ENCODE results near the gene ERC2.

ERC2 gene

GRCh38 chr3:56187051-56187450 is 281.2 kb downstream of the ERC2 start:
- DNase-seq (ENCODE audit: low spot score), result no peak

GRCh38 chr3:56185827-56186226 is 282.4 kb downstream of the ERC2 start:
- DNase-seq (ENCODE audit: low spot score), result no peak

- DNase-seq (ENCODE audit: low spot score), result no peak
Measured at GRCh38 chr3:56183529-56183928, 284.7 kb downstream of the ERC2 start.

GRCh38 chr3:56180433-56180832 is 287.8 kb downstream of the ERC2 start:
- DNase-seq (ENCODE audit: low spot score), result no peak

GRCh38 chr3:56173601-56174000 is 294.7 kb downstream of the ERC2 start:
- DNase-seq (ENCODE audit: low spot score), result no peak

- no peak for DNase-seq (ENCODE audit: low spot score)
Measured at GRCh38 chr3:56164436-56164835, 303.8 kb downstream of the ERC2 start.

GRCh38 chr3:56157693-56158362 is 310.4 kb downstream of the ERC2 start:
- no peak for DNase-seq (ENCODE audit: low spot score)

GRCh38 chr3:56154297-56154696 is 314.0 kb downstream of the ERC2 start:
- no peak for DNase-seq (ENCODE audit: low spot score)

- no peak for DNase-seq (ENCODE audit: low spot score)
Measured at GRCh38 chr3:56147354-56147753, 320.9 kb downstream of the ERC2 start.

- no peak for DNase-seq (ENCODE audit: low spot score)
Measured at GRCh38 chr3:56145410-56145809, 322.9 kb downstream of the ERC2 start.

- no peak for DNase-seq (ENCODE audit: low spot score)
Measured at GRCh38 chr3:56144805-56145204, 323.5 kb downstream of the ERC2 start.

GRCh38 chr3:56137415-56137814 is 330.9 kb downstream of the ERC2 start:
- DNase-seq (ENCODE audit: low spot score), result no peak

- no peak for DNase-seq (ENCODE audit: low spot score)
Measured at GRCh38 chr3:56136514-56136913, 331.8 kb downstream of the ERC2 start.

GRCh38 chr3:56135941-56136340 is 332.3 kb downstream of the ERC2 start:
- DNase-seq (ENCODE audit: low spot score), result no peak

GRCh38 chr3:56133423-56133822 is 334.8 kb downstream of the ERC2 start:
- DNase-seq (ENCODE audit: low spot score), result no peak

GRCh38 chr3:56132762-56133161 is 335.5 kb downstream of the ERC2 start:
- no peak for DNase-seq (ENCODE audit: low spot score)

- DNase-seq (ENCODE audit: low spot score), result no peak
Measured at GRCh38 chr3:56131974-56132590, 336.2 kb downstream of the ERC2 start.

- no peak for DNase-seq (ENCODE audit: low spot score)
Measured at GRCh38 chr3:56130036-56130435, 338.2 kb downstream of the ERC2 start.

- no peak for DNase-seq (ENCODE audit: low spot score)
Measured at GRCh38 chr3:56126632-56127031, 341.6 kb downstream of the ERC2 start.

GRCh38 chr3:56125358-56126005 is 342.8 kb downstream of the ERC2 start:
- no peak for DNase-seq (ENCODE audit: low spot score)

GRCh38 chr3:56124546-56124945 is 343.7 kb downstream of the ERC2 start:
- DNase-seq (ENCODE audit: low spot score), result no peak

GRCh38 chr3:56123487-56123886 is 344.8 kb downstream of the ERC2 start:
- DNase-seq (ENCODE audit: low spot score), result no peak

GRCh38 chr3:56122911-56123310 is 345.4 kb downstream of the ERC2 start:
- no peak for DNase-seq (ENCODE audit: low spot score)

GRCh38 chr3:56121716-56122115 is 346.6 kb downstream of the ERC2 start:
- no peak for DNase-seq (ENCODE audit: low spot score)

Data from HuH-7 (cell line).